ENCODE data around the gene NOG. TPM values are rescaled to one million over a fixed set of nuclear protein-coding genes. Genes with fewer than 3 reads are reported as not detected.

The NOG gene
- total and polyA plus RNA-seq, 9 of the 15 experiments (the other 6 are each of a cell fraction or from before 2014, with no cell fraction given), result not detected

DNA sequence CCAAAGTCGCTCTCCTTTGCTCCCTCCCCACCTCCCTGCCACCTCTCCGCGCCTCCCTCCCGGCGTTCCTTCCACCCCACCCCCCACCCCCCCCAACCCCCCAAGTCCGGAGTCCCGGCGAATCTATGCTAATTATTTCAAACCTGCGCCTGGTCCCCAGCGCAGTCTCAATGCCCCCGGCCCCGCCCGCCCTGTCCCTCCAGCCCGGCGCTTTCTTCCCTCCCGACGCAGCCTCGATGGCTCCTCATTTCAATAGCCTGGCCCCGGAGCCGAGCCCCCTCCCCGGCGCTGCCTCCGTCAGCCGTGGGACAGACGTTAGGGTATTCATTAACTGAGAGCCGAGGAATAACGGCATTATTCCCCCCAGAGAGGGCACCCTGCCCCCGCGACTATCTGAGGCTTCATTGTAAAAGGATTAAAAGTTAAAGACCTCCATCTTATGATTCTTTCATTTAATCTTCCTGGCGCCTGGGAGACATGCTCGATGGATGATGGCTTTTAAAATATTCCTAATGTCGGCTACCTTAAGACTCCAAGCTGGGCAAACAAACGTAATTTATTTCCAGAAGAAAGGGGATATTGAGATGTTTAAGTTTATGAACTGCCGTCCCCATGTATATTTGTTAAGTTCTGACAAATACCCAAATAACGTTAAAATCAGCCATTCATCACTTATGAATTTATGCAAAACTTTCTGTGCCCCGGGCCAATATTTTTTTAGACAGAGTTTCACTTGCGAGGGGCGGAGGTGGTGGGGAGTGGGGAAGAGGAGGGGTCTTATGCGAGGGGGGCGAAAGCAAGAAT lies 3.4 kb downstream of the NOG start:
- in situ Hi-C loops (cut with MboI), result no loop called here
- Histone ChIP-seq H3K27ac (ENCODE audit: extremely low read depth, low read depth, low read length) (no peak overlapping the region), H2AFZ (ENCODE audit: low read depth, low read length) (no peak overlapping the region), H3K4me3 (no peak overlapping the region), H3K79me2 (ENCODE audit: control insufficient read depth, insufficient read depth, low read length) (no peaks in the 10 kb centered on the region), H3K4me1 (replicated peaks in 1 of 2; ENCODE audit: control insufficient read depth in 2 of 2, insufficient read depth in 2 of 2, low read length in 2 of 2) (peaks cover 0 to 22% of the 10 kb centered on the region in 2 experiments; a peak in 2 of 5 replicates), H3K27me3 (ENCODE audit: control insufficient read depth in 2 of 2, insufficient read depth in 2 of 2, low read length in 2 of 2) (peaks cover 22 to 30% of the 10 kb centered on the region in 2 experiments), H3K4me2 (ENCODE audit: insufficient read depth, low read length) (no peak overlapping the region), H3K9me3 (replicated peaks; ENCODE audit: control insufficient read depth, insufficient read depth, low read depth, low read length) (no peaks in the 10 kb centered on the region), H3K36me3 (ENCODE audit: control insufficient read depth, insufficient read depth, low read length) (no peaks in the 10 kb centered on the region), H3K9ac (ENCODE audit: insufficient read depth in 1 of 2, low read depth in 2 of 2, low read length in 2 of 2) (no peak overlapping the region), H4K20me1 (replicated peaks; ENCODE audit: control insufficient read depth, insufficient read depth, low read length) (no peaks in the 10 kb centered on the region; the same call in 1 of the 2 replicates), H3K9me1 (ENCODE audit: control insufficient read depth, insufficient read depth, low read length) (no peaks in the 10 kb centered on the region)
- intact Hi-C loops (cut with micrococcal nuclease), result loop anchor here (10.0 kb wide), 2 partner anchors 78 to 348 kb away; no protein-coding TSS in a partner anchor
- ChIA-PET POLR2A (no interaction called here), CTCF (ENCODE audit: low intra/inter-chr PET ratio) (no interaction called here)
- 2% methylated on average over 22 of the region's 40 CpGs for WGBS (ENCODE audit: insufficient coverage, low coverage, missing lambda C conversion rate)
- ATAC-seq (no peak), FAIRE-seq (no peak), DNase-seq (ENCODE audit: extremely low read depth in 1 of 4, low spot score in 3 of 4) (no peak)
- TF ChIP-seq, protein P1, sequence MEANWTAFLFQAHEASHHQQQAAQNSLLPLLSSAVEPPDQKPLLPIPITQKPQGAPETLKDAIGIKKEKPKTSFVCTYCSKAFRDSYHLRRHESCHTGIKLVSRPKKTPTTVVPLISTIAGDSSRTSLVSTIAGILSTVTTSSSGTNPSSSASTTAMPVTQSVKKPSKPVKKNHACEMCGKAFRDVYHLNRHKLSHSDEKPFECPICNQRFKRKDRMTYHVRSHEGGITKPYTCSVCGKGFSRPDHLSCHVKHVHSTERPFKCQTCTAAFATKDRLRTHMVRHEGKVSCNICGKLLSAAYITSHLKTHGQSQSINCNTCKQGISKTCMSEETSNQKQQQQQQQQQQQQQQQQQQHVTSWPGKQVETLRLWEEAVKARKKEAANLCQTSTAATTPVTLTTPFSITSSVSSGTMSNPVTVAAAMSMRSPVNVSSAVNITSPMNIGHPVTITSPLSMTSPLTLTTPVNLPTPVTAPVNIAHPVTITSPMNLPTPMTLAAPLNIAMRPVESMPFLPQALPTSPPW (CRISPR knock-in tag; IDR thresholded peaks at IDR 0.05), result no peak
- TF ChIP-seq, protein P2, sequence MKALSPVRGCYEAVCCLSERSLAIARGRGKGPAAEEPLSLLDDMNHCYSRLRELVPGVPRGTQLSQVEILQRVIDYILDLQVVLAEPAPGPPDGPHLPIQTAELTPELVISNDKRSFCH (CRISPR knock-in tag; IDR thresholded peaks at IDR 0.05), result no peak
- TF ChIP-seq, protein P2 (tag; IDR thresholded peaks at IDR 0.05), result no peak
- TF ChIP-seq, protein P3, sequence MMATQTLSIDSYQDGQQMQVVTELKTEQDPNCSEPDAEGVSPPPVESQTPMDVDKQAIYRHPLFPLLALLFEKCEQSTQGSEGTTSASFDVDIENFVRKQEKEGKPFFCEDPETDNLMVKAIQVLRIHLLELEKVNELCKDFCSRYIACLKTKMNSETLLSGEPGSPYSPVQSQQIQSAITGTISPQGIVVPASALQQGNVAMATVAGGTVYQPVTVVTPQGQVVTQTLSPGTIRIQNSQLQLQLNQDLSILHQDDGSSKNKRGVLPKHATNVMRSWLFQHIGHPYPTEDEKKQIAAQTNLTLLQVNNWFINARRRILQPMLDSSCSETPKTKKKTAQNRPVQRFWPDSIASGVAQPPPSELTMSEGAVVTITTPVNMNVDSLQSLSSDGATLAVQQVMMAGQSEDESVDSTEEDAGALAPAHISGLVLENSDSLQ (IDR thresholded peaks at IDR 0.05), result no peak
- TF ChIP-seq ZNF23 (CRISPR knock-in tag; IDR thresholded peaks at IDR 0.05), result no peak
- no peak for TF ChIP-seq POLR2AphosphoS5 (IDR thresholded peaks at IDR 0.05; ENCODE audit: control insufficient read depth, insufficient read depth, low read depth, low read length)
- no TSS peak for BruUV-seq (replicated peaks)

Data from K562 (cell line).